Caco-2 (cell line): Measurements from ENCODE around the gene CASP7. TPM values are rescaled to one million over a fixed set of nuclear protein-coding genes. Genes with fewer than 3 reads are reported as not detected.

Source experiments
- BruUV-seq: library from RNA; stranded (reverse); fragments of 400-500 nt; replicated peaks from 2 replicates; lab custom pipeline; 2021; lab: Mats Ljungman, UMichigan
- CTCF ChIA-PET: fragments of 300-600 bp; sonication (Branson Sonifier 250); formaldehyde crosslinking; loops from one replicate; lab custom pipeline; 2022; ENCODE audit warnings: antibody characterized with exemption; lab: Charles Lee
- POLR2A ChIA-PET: fragments of 300-600 bp; sonication (Branson Sonifier 250); formaldehyde crosslinking; loops from one replicate; lab custom pipeline; 2022; ENCODE audit warnings: antibody characterized with exemption; lab: Charles Lee
- DNase-seq, 2 experiments: peaks; one replicate each; pipeline versions ENCODE4 v3.0.0 to v3.0.0-alpha.2; 2020 to 2022
- H3K27me3 ChIP-seq: replicated peaks from 2 replicates; pipeline ENCODE4 v1.6.0; 2011; ENCODE audit warnings: low read length; ENCODE audit not compliant: control insufficient read depth, insufficient read depth
- H3K36me3 ChIP-seq: 2 replicates; pipeline ENCODE4 v1.5.1; 2011; ENCODE audit warnings: low read length; ENCODE audit not compliant: control insufficient read depth, insufficient read depth
- H3K4me1 ChIP-seq: fragments of 250-450 bp; sonication (Bioruptor Pico); 2 replicates; pipeline ENCODE4 v1.5.1; 2020; ENCODE audit warnings: mild to moderate bottlenecking
- H3K4me3 ChIP-seq: 2 replicates; pipeline ENCODE4 v1.5.1; 2011; ENCODE audit warnings: low read depth, mild to moderate bottlenecking, control low read depth, low read length
- H3K9me3 ChIP-seq: fragments of 250-450 bp; sonication (Bioruptor Pico); 2 replicates; pipeline ENCODE4 v1.5.1; 2020; ENCODE audit warnings: mild to moderate bottlenecking, moderate library complexity
- H3K27ac Mint-ChIP-seq: one replicate; pipeline ENCODE4 v1.8.0; 2022; ENCODE audit warnings: mixed read lengths; ENCODE audit not compliant: unreplicated experiment
- H3K27me3 Mint-ChIP-seq: one replicate; pipeline ENCODE4 v1.8.0; 2022; ENCODE audit warnings: mixed read lengths; ENCODE audit not compliant: insufficient read depth, unreplicated experiment
- H3K36me3 Mint-ChIP-seq: one replicate; pipeline ENCODE4 v1.8.0; 2022; ENCODE audit warnings: mild to moderate bottlenecking, mixed read lengths; ENCODE audit not compliant: insufficient read depth, unreplicated experiment
- H3K4me1 Mint-ChIP-seq: one replicate; pipeline ENCODE4 v1.8.0; 2022; ENCODE audit warnings: low read depth, mixed read lengths; ENCODE audit not compliant: unreplicated experiment
- H3K4me3 Mint-ChIP-seq: one replicate; pipeline ENCODE4 v1.8.0; 2022; ENCODE audit warnings: mild to moderate bottlenecking, moderate library complexity, mixed read lengths; ENCODE audit not compliant: unreplicated experiment
- H3K9me3 Mint-ChIP-seq: one replicate; pipeline ENCODE4 v1.8.0; 2022; ENCODE audit warnings: mixed read lengths; ENCODE audit not compliant: unreplicated experiment
- intact Hi-C: fragments of 100-400 bp; cut with micrococcal nuclease; formaldehyde crosslinking; loops from one replicate; pipeline ENCODE4 v1.10.0; 2022; ENCODE audit not compliant: unreplicated experiment
- total RNA-seq: library from RNA; stranded (reverse); gene quantifications from 2 replicates; pipeline ENCODE4 v1.2.3, GENCODE V29; 2022
- TF ChIP-seq, protein P1 (sequence below), 2 experiments: fragments of 200-600 bp in 1 of 2; IDR thresholded peaks; 1 replicate in 1 of 2; 2 replicates in 1 of 2; pipeline versions ENCODE4 v1.5.1 to v1.8.0; 2011 to 2022; ENCODE audit warnings: antibody characterized with exemption in 1 of 2, control low read depth in 1 of 2, inconsistent platforms in 1 of 2, low read depth in 1 of 2, low read length in 1 of 2, mild to moderate bottlenecking in 1 of 2, moderate library complexity in 1 of 2; ENCODE audit not compliant: insufficient read depth in 1 of 2, severe bottlenecking in 1 of 2, unreplicated experiment in 1 of 2

CASP7 gene
- total RNA-seq, 1 experiment from 2014 or later, result 23.9 TPM

DNA sequence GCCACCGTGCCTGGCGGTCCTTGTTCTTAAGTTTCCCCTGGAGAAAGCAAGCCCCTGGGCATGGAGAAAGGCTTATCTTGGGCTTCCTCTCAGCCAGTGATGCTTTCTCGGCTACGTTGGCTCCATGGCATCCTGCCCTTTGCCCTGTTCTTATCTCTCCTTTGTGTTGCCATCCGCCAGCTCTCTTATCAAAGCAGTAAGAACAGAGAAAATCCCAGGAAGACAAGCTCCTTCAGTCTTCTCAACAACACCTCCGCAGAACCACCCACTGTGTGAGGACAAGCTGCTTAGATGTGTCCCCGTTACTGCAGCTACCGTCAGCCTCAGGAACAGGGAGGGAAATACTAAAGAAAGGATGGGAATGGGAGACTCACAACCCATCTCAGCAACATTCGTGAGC is 75.1 kb downstream of the CASP7 start:
- Histone ChIP-seq H3K4me1 (peaks cover 16% of the 10 kb centered on the region), H3K9me3 (no peaks in the 10 kb centered on the region), H3K36me3 (no peaks in the 10 kb centered on the region), H3K27me3 (no peaks in the 10 kb centered on the region), H3K4me3 (no peak overlapping the region)
- intact Hi-C loops, result no loop called here
- Mint-ChIP-seq H3K27ac (peak overlapping the region; percentile 23), H3K27me3 (no peaks in the 10 kb centered on the region), H3K4me1 (peaks cover 7% of the 10 kb centered on the region), H3K4me3 (peak overlapping the region; percentile 27), H3K36me3 (no peaks in the 10 kb centered on the region), H3K9me3 (no peaks in the 10 kb centered on the region)
- ChIA-PET POLR2A (no interaction called here), CTCF (interaction anchor here (0.6 kb wide), 1 partner anchor 1065 kb away, joined by 3 read pairs; no protein-coding TSS in a partner anchor)
- TF ChIP-seq, protein P1, sequence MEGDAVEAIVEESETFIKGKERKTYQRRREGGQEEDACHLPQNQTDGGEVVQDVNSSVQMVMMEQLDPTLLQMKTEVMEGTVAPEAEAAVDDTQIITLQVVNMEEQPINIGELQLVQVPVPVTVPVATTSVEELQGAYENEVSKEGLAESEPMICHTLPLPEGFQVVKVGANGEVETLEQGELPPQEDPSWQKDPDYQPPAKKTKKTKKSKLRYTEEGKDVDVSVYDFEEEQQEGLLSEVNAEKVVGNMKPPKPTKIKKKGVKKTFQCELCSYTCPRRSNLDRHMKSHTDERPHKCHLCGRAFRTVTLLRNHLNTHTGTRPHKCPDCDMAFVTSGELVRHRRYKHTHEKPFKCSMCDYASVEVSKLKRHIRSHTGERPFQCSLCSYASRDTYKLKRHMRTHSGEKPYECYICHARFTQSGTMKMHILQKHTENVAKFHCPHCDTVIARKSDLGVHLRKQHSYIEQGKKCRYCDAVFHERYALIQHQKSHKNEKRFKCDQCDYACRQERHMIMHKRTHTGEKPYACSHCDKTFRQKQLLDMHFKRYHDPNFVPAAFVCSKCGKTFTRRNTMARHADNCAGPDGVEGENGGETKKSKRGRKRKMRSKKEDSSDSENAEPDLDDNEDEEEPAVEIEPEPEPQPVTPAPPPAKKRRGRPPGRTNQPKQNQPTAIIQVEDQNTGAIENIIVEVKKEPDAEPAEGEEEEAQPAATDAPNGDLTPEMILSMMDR (IDR thresholded peaks at IDR 0.05; ENCODE audit: insufficient read depth in 1 of 2, low read depth in 1 of 2, low read length in 1 of 2, severe bottlenecking in 1 of 2, unreplicated experiment in 1 of 2), result no peak
- no TSS peak for BruUV-seq
- DNase-seq, result peak; percentile 58 to 80

DNA sequence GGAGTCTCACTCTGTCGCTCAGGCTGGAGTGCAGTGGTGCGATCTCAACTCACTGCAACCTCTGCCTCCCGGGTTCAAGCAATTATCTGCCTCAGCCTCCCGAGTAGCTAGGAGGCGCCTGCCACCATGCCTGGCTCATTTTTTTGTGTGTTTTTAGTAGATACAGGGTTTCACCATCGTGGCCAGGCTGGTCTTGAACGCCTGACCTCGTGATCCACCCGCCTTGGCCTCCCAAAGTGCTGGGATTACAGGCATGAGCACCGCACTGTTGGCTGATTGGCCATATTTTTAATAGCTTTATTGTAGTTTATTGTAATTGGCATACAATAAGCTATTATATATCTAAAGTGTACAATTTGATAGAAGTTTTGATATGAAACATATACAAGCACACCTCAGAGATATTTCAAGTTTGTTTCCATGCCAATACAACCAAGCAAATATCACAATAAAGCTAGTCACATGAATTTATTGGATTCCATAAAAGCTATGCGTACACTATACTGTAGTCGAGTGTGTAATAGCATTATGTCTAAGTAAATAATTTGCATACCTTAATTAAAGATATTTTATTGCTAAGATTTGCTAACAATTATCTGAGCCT is 77.3 kb downstream of the CASP7 start:
- intact Hi-C loops, result no loop called here
- ChIA-PET CTCF (no interaction called here), POLR2A (no interaction called here)
- H3K4me1 Mint-ChIP-seq, result peaks cover 10% of the 10 kb centered on the region
- no peak for DNase-seq
- no TSS peak for BruUV-seq
- no peaks in the 10 kb centered on the region for H3K27me3 Mint-ChIP-seq
- no peaks in the 10 kb centered on the region for H3K9me3 Mint-ChIP-seq
- H3K27ac Mint-ChIP-seq, result no peak overlapping the region
- H3K4me3 Mint-ChIP-seq, result no peak overlapping the region
- Histone ChIP-seq H3K27me3 (no peaks in the 10 kb centered on the region), H3K36me3 (no peaks in the 10 kb centered on the region), H3K4me1 (peaks cover 22% of the 10 kb centered on the region), H3K4me3 (no peak overlapping the region), H3K9me3 (no peaks in the 10 kb centered on the region)
- TF ChIP-seq, protein P1 (IDR thresholded peaks at IDR 0.05; ENCODE audit: insufficient read depth in 1 of 2, low read depth in 1 of 2, low read length in 1 of 2, severe bottlenecking in 1 of 2, unreplicated experiment in 1 of 2), result no peak
- no peaks in the 10 kb centered on the region for H3K36me3 Mint-ChIP-seq

DNA sequence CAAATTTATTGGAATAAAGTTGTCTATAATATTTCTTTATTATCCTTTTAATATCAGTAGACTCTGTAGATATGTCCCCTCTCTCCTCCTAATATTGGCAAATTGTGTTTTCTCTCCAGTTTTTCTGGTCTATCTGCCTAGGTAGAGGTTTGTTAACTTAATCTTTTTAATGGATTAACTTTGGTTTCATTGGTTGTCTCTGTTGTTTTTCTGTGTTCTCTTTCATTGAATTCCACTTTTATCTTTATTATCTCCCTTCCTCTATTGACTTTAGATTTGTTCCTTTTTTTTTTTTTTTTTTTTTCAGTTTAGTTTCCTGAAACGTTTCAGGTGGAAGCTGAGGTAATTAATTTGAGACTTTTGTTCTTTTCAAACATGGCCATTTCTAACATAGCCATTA is 82.4 kb downstream of the CASP7 start:
- peak in 1 of 2 experiments; percentile 21 for DNase-seq
- Mint-ChIP-seq H3K27ac (no peak overlapping the region), H3K27me3 (no peaks in the 10 kb centered on the region), H3K4me3 (no peak overlapping the region), H3K36me3 (no peaks in the 10 kb centered on the region), H3K4me1 (peaks cover 22% of the 10 kb centered on the region), H3K9me3 (peaks cover 22% of the 10 kb centered on the region)
- Histone ChIP-seq H3K9me3 (peaks cover 12% of the 10 kb centered on the region), H3K36me3 (no peaks in the 10 kb centered on the region), H3K27me3 (no peaks in the 10 kb centered on the region), H3K4me3 (no peak overlapping the region), H3K4me1 (peaks cover 14% of the 10 kb centered on the region)
- TF ChIP-seq, protein P1 (IDR thresholded peaks at IDR 0.05; ENCODE audit: insufficient read depth in 1 of 2, low read depth in 1 of 2, low read length in 1 of 2, severe bottlenecking in 1 of 2, unreplicated experiment in 1 of 2), result no peak
- POLR2A ChIA-PET, result no interaction called here
- CTCF ChIA-PET, result no interaction called here
- intact Hi-C loops, result no loop called here
- BruUV-seq, result no TSS peak
